HG02840 (cell line): Measurements from ENCODE around the gene SVOP.

ENCODE experiments used
- ATAC-seq: cut with Tn5 transposase; IDR thresholded peaks from one replicate; pipeline ENCODE4 v1.9.1; 2021; ENCODE audit warnings: mild to moderate bottlenecking, moderate library complexity, moderate number of reproducible peaks; ENCODE audit not compliant: unreplicated experiment, low FRiP score

SVOP gene

DNA sequence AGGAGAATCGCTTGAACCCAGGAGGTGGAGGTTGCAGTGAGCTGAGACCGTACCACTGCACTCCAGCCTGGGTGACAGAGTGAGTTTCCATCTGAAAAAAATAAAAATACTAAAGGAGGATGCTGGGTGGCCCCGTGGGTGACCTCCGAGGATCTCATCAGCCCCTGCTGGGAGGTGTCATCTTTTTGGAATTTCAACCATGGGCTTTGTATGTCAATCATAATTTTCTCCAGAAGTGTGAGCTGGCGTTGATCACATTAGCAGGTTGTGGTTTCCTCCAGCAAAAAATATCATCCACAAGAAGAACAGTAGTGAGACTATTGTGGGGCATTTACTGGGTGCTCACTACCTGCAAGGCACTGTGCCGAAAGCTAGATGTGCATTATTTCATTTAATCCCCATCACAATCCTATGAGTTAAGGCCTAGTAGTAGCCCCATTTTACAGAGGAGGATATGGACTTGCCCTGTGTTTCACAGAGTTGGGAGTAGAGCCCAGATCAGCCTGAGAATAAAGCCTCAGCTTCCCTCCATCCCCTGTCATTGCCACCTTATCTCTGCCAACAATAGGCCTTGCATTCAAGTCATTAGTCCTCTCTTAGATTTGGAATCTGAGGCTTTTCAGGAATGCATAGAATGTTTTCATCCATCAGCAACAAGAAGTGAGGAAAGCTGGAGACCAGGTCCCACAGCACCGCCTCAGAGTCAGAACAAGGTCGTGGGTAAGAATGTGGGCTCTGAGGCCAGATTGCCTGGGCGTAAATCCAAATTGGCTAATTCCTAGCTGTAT is 39.8 kb downstream of the SVOP start:
- no peak for ATAC-seq

DNA sequence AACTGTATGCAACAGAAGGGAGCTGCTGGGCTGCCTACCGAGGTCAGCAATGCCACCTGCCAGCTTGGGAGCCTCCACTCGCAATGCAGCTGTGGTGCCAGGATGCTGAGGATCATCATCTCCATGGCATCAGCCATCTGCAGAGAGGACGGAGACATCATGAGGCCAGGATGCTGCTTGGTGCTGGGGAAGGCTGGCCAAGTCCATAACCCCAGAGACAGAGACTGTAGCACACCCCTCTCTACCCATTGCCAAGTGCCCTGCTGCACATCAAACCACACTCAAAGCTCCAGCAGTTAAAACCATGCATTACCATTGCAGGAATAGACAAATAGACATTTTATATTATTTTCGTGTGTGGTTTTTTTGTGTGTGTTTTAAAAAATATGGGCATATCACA is 43.5 kb downstream of the SVOP start:
- ATAC-seq = no peak

DNA sequence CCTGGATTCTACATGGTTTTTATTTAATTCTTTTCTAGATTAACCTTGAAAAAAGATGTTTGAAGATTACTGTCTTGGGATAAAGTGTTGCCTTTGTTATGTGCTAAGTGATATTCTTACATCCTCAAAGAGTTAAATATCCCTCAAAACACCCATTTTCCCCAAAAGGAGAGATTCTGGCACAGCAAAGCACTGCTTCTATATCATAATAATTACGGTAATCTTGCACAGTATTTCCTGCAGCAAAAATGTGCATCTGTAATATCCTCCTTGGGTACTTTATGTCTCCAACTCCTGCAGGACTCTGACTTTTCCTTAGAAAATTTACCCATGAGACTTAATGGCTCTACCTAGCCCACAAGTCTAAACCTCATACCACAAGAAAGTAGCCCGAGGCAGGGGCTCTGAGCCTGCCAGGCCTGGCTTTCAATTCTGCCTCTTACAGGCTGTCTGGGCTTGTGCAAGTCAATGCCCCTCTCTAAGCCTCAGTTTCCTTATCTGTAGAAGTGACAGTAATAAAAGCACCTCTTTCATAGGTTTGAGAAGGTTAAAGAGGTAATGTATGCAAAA is 45.8 kb downstream of the SVOP start:
- no peak for ATAC-seq

DNA sequence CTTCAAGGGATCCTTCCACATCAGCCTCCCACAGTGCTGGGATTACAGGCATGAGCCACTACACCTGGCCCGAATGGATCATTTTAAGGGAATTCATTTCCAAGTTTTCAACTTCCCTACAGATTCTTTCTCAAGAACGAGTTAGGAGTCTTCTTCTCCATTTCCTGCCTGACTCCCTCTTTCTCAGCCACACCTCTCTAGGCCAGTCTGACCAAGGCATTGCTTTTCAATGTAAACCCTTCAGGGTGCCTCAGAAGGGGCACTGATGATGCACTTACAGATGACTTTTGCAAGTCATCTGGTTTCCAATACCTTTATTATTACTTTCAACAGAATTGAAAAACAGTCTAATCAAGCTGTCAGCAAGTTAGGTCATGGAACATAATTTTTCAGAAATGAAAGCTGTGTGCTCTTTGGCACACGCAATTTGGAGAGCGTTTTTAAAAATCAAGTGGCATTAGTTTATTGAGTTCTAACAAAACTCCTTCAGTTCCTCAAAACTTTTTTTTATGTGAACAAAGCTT is 47.2 kb downstream of the SVOP start:
- ATAC-seq = no peak

- ATAC-seq = no peak
Measured at GRCh38 chr12:108972358-108972757, 48.5 kb downstream of the SVOP start.

DNA sequence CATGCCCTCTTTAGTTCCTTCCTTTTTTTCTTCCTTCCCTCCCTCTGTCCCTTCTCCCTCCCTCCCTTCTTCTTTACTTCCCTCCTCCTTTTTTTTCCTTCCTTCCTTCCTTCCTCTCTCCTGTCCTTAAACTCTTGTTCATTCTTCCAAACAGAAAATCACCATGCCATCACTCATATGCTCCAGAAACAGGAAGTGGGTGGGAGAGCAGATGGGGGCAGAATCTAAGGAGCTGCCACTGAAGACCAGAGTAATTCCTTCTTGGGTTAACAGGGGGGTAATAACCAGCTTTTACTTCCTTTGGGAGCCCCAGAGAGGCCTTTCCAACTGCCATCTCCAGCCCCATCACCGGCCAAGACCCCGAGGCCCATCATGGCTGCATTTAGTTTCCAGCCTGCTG is 51.2 kb downstream of the SVOP start:
- ATAC-seq = no peak

GRCh38 chr12:108967869-108968540 is 52.9 kb downstream of the SVOP start:
- ATAC-seq = no peak

- no peak for ATAC-seq
Measured at GRCh38 chr12:108966378-108967151, 54.3 kb downstream of the SVOP start.

GRCh38 chr12:108965886-108966285 is 55.0 kb downstream of the SVOP start:
- no peak for ATAC-seq

GRCh38 chr12:108964371-108965352 is 56.2 kb downstream of the SVOP start:
- ATAC-seq = no peak

DNA sequence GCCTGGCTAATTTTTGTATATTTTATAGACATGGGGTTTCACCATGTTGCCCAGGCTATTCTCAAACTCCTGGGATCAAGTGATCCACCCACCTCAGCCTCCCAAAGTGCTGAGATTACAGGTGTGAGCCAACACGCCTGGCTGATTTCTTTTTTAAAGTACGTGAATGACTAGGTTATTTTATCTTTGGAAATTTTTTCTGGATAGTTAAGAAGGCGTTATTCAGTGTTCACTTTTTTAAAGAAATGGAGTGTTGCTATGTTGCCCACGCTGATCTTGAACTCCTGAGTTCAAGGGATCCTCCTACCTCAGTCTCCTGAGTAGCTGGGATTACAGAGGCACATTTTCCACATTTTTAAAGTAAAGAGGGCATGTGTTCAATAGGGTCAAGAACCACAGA is 58.6 kb downstream of the SVOP start:
- ATAC-seq = no peak

GRCh38 chr12:108959748-108960655 is 60.9 kb downstream of the SVOP start:
- ATAC-seq = no peak

GRCh38 chr12:108955225-108955835 is 65.5 kb downstream of the SVOP start:
- ATAC-seq = no peak

- ATAC-seq = no peak
Measured at GRCh38 chr12:108950991-108951739, 69.7 kb downstream of the SVOP start.

- ATAC-seq = no peak
Measured at GRCh38 chr12:108949976-108950375, 70.9 kb downstream of the SVOP start.

- ATAC-seq = no peak
Measured at GRCh38 chr12:108948367-108948766, 72.5 kb downstream of the SVOP start.

GRCh38 chr12:108947097-108947496 is 73.8 kb downstream of the SVOP start:
- ATAC-seq = no peak
